GM08714 (cell line): ENCODE measurements around the gene SPATA2.

Experiments used
- H3K4me3 ChIP-seq: fragments of 200-500 bp; sonication (Bioruptor generic); 2 replicates; pipeline ENCODE4 v1.5.1; 2014; ENCODE audit warnings: mild to moderate bottlenecking, low read length, inconsistent platforms
- ZNF274 ChIP-seq: IDR thresholded peaks from 2 replicates; pipeline ENCODE4 v1.6.1; 2012; ENCODE audit warnings: mild to moderate bottlenecking, low read depth, low read length

The SPATA2 gene

GRCh38 chr20:49914310-49915117 is 815 bp downstream of the SPATA2 start:
- peak overlapping the region; percentile 61 for H3K4me3 ChIP-seq
- TF ChIP-seq ZNF274: no peak

- peak overlapping the region; percentile 61; the same call in 1 of the 2 replicates for H3K4me3 ChIP-seq
- no peak for TF ChIP-seq ZNF274
Observed at GRCh38 chr20:49913399-49914047, 1.8 kb downstream of the SPATA2 start.

GRCh38 chr20:49910340-49910706 is 5.0 kb downstream of the SPATA2 start:
- no peak for TF ChIP-seq ZNF274
- no peak overlapping the region for H3K4me3 ChIP-seq

- TF ChIP-seq ZNF274: no peak
- no peak overlapping the region for H3K4me3 ChIP-seq
Observed at GRCh38 chr20:49909499-49910339, 5.6 kb downstream of the SPATA2 start.

- no peak overlapping the region for H3K4me3 ChIP-seq
- no peak for TF ChIP-seq ZNF274
Observed at GRCh38 chr20:49908258-49908565, 7.1 kb downstream of the SPATA2 start.

- TF ChIP-seq ZNF274: no peak
- no peak overlapping the region for H3K4me3 ChIP-seq
Observed at GRCh38 chr20:49907405-49908257, 7.7 kb downstream of the SPATA2 start.

GRCh38 chr20:49906615-49907154 is 8.6 kb downstream of the SPATA2 start:
- no peak overlapping the region for H3K4me3 ChIP-seq
- TF ChIP-seq ZNF274: no peak

GRCh38 chr20:49906101-49906604 is 9.2 kb downstream of the SPATA2 start:
- TF ChIP-seq ZNF274: no peak
- no peak overlapping the region for H3K4me3 ChIP-seq

GRCh38 chr20:49905415-49906091 is 9.8 kb downstream of the SPATA2 start:
- no peak overlapping the region for H3K4me3 ChIP-seq
- no peak for TF ChIP-seq ZNF274

- TF ChIP-seq ZNF274: no peak
- H3K4me3 ChIP-seq: no peak overlapping the region
Observed at GRCh38 chr20:49904440-49905214, 10.7 kb downstream of the SPATA2 start.

GRCh38 chr20:49901588-49901987 is 13.7 kb downstream of the SPATA2 start:
- TF ChIP-seq ZNF274: no peak
- H3K4me3 ChIP-seq: no peak overlapping the region
